BJ (cell line): ENCODE results near the gene RNPEP. TPM values are rescaled to one million over a fixed set of nuclear protein-coding genes. Genes with fewer than 3 reads are reported as not detected.
"Not testable (repeated sequence)": the region's sequence is repeated elsewhere in the genome, so short reads cannot be mapped to it uniquely, and the experiment has no call there.

ENCODE experiments used
- CTCF ChIA-PET: fragments of 350-600 bp; formaldehyde crosslinking; extraction: SDS; loops from one replicate; lab custom pipeline; 2021; ENCODE audit warnings: antibody characterized with exemption, inconsistent platforms; lab: Yijun Ruan, JAX
- POLR2A ChIA-PET: fragments of 300-600 bp; sonication (Branson Sonifier 250); formaldehyde crosslinking; extraction: SDS; loops from one replicate; lab custom pipeline; 2021; ENCODE audit warnings: antibody characterized with exemption; lab: Charles Lee
- DNase-seq: peaks from one replicate; pipeline ENCODE4 v3.0.0-alpha.2; 2011; ENCODE audit warnings: low read depth
- H3K27me3 ChIP-seq: 2 replicates; pipeline ENCODE4 v1.6.0; 2011; ENCODE audit warnings: low read length; ENCODE audit not compliant: control insufficient read depth, insufficient read depth
- H3K36me3 ChIP-seq: 2 replicates; pipeline ENCODE4 v1.5.1; 2011; ENCODE audit warnings: low read length; ENCODE audit not compliant: control insufficient read depth, insufficient read depth
- H3K4me3 ChIP-seq: 2 replicates; pipeline ENCODE4 v1.5.1; 2011; ENCODE audit warnings: low read depth, mild to moderate bottlenecking, control low read depth, low read length
- polyA plus RNA-seq: library from polyadenylated mRNA; depleted of rRNA; stranded (reverse); fragments of >200 nt; gene quantifications from 2 replicates; pipeline ENCODE4 v1.2.3, GENCODE V29; 2011
- TF ChIP-seq, protein P1 (sequence below): IDR thresholded peaks from 2 replicates; pipeline ENCODE4 v1.5.1; 2011; ENCODE audit warnings: low read depth, mild to moderate bottlenecking, control low read depth, inconsistent platforms, low read length, moderate library complexity; ENCODE audit not compliant: insufficient read depth

RNPEP gene
- polyA plus RNA-seq, 1 experiment = 51.5 TPM

DNA sequence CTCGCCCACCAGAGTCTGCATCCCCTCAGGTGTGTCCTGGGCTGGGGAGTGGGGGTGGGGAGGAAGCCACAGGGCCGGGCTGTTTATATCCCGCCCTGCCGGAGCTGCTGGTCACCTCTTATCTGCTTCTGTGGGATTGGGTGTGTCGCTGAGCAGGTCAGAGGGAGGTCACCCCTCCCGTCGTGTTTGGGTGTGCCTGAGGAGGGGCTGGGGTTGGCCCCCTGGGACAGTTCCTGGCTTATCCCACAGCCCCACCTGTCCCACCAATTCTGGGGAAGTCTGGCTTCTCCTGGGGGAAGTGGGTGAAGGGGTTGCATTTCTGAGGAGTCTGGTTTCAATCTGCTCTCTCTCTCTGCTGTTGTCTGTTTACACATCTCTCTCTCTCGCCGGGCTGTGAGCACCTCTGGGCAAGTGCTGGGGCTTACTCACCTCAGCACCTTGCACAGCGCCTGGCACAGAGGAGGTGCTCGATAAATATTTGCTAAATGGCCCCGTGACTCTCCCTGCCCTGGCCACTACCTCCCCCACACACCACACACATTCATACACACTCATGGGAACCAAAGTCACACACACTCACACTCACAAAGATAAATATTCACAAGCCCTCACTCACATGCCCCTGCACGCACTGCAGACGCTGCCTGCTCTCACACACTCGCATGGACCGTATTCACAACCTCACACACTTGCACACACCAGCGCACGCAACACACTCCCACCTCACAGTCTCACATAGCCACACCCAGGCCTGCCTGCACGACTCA is 36.2 kb downstream of the RNPEP start:
- POLR2A ChIA-PET = no interaction called here
- peaks cover 4% of the 10 kb centered on the region for H3K27me3 ChIP-seq
- no peak overlapping the region for H3K4me3 ChIP-seq
- CTCF ChIA-PET = interaction anchor here (24.4 kb wide), 1 partner anchor 106 kb away, joined by 642 read pairs; the partner anchor contains the start of gene GPR37L1
- H3K36me3 ChIP-seq = no peaks in the 10 kb centered on the region
- DNase-seq = no peak
- TF ChIP-seq, protein P1, sequence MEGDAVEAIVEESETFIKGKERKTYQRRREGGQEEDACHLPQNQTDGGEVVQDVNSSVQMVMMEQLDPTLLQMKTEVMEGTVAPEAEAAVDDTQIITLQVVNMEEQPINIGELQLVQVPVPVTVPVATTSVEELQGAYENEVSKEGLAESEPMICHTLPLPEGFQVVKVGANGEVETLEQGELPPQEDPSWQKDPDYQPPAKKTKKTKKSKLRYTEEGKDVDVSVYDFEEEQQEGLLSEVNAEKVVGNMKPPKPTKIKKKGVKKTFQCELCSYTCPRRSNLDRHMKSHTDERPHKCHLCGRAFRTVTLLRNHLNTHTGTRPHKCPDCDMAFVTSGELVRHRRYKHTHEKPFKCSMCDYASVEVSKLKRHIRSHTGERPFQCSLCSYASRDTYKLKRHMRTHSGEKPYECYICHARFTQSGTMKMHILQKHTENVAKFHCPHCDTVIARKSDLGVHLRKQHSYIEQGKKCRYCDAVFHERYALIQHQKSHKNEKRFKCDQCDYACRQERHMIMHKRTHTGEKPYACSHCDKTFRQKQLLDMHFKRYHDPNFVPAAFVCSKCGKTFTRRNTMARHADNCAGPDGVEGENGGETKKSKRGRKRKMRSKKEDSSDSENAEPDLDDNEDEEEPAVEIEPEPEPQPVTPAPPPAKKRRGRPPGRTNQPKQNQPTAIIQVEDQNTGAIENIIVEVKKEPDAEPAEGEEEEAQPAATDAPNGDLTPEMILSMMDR = no peak

DNA sequence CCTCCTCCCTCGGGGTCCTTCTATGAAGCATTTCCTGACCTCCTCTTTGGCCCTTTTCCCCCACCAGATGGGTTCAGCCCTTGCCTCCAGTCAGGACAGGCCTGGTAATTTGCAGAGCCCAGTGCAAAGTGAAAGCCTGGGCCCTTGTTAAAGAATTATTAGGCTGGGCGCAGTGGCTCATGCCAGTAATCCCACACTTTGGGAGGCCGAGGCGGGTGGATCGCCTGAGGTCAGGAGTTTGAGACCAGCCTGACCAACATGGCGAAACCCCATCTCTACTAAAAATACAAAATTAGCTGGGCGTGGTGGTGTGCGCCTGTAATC is 36.7 kb downstream of the RNPEP start:
- H3K27me3 ChIP-seq, DNase-seq, H3K4me3 ChIP-seq, POLR2A ChIA-PET, H3K36me3 ChIP-seq: not testable (repeated sequence)
- CTCF ChIA-PET = interaction anchor here (24.4 kb wide), 1 partner anchor 106 kb away, joined by 642 read pairs; the partner anchor contains the start of gene GPR37L1

DNA sequence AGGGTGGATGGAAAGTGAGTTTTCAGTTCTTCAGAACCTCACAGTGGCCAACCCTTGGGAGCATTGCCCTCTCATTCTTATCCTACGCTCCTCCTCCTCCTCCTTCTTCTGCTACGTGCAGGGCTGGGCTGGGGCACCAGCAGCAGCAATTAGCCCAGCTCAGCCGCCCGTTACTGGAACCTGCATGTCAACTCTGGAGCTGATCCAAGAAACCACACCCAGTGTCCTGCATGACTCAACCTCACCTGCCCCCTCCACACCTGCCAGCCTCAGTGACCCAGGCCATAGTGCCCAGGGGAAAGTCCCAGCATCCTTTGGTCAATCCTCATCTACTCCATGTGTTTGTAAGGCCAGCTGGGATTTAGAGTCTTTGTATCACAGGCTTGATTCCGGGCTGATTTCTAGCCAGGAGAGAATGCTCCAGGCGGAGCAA is 40.6 kb downstream of the RNPEP start:
- POLR2A ChIA-PET = no interaction called here

DNA sequence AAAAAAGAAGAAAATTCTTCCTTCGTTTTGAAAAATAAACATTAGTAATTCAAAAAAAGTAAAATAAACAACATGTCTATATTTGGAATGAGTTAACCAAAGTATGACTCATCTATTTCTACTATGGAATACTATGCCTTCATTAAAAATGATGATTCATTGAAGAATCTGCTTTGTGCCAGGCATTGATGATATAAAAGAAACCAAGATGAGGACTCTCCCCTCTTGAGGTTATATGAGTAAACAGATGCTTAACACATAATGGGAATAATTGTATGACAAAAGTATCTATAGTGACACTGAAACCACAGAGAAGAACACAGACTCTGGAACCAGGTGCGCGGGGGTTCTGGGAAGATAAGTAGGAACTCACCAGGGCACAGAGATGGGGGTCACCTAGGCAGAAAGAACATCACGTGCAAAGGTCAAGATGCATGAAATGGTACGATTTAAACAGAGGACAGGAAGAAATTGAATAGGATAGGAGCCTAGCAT is 46.8 kb downstream of the RNPEP start:
- no peaks in the 10 kb centered on the region for H3K36me3 ChIP-seq
- H3K4me3 ChIP-seq = no peak overlapping the region

More for the DNA sequence above, 40.6 kb downstream of the RNPEP start:
- DNase-seq = no peak
- no peaks in the 10 kb centered on the region for H3K36me3 ChIP-seq
- peaks cover 4% of the 10 kb centered on the region for H3K27me3 ChIP-seq
- TF ChIP-seq, protein P1 = no peak
- CTCF ChIA-PET = interaction anchor here (0.9 to 1.9 kb wide), 4 partner anchors 13 to 99 kb away, joined by 3 to 5 read pairs (median 4); partner anchors contain the start of gene ELF3
- H3K4me3 ChIP-seq = no peak overlapping the region

DNA sequence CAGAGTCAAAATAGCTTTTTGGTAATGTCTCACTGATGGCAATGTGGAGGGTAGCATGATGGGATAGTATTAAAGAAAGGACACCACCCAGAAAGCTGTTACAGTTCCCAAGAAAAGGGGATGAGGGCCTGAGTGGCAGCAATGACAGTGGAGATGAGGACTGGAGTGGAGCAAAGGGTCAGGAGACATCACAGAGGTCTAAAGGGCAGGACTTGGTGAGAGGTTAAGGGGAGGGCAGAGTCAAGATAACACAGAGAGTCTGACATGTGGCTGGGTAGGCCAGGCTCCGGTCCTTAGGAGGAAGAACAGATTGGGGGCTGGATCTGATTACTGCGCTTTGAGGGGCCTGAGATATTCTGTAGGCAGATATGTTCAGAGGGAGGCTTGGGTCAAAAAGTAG is 47.3 kb downstream of the RNPEP start:
- ChIA-PET CTCF (interaction anchor here (0.7 kb wide), 1 partner anchor 15 kb away, joined by 3 read pairs; no protein-coding TSS in a partner anchor), POLR2A (no interaction called here)
- no peak for DNase-seq
- H3K36me3 ChIP-seq = no peaks in the 10 kb centered on the region
- TF ChIP-seq, protein P1 = no peak
- peaks cover 4% of the 10 kb centered on the region; the same call in 1 of the 2 replicates for H3K27me3 ChIP-seq
- H3K4me3 ChIP-seq = no peak overlapping the region

More for the DNA sequence above, 46.8 kb downstream of the RNPEP start:
- peaks cover 3% of the 10 kb centered on the region; the same call in 1 of the 2 replicates for H3K27me3 ChIP-seq
- TF ChIP-seq, protein P1 = no peak
- POLR2A ChIA-PET = no interaction called here
- CTCF ChIA-PET = interaction anchor here (1.3 kb wide), 1 partner anchor 14 kb away, joined by 3 read pairs; no protein-coding TSS in a partner anchor
- DNase-seq = peak; percentile 73
